Effector CD4-positive, alpha-beta T cell (primary cell): ENCODE results near the gene CSNK1D.
"Not testable (repeated sequence)": the region's sequence is repeated elsewhere in the genome, so short reads cannot be mapped to it uniquely, and the experiment has no call there.

Experiments used
- DNase-seq: peaks from one replicate; pipeline ENCODE4 v3.0.0-alpha.2; 2020

The CSNK1D gene

GRCh38 chr17:82272495-82273326 lies 789 bp downstream of the CSNK1D start:
- DNase-seq, result no peak

- no peak for DNase-seq
Measured at GRCh38 chr17:82271401-82271800, 2.1 kb downstream of the CSNK1D start.

- no peak for DNase-seq
Measured at GRCh38 chr17:82270651-82271050, 2.8 kb downstream of the CSNK1D start.

GRCh38 chr17:82269882-82270500 lies 3.5 kb downstream of the CSNK1D start:
- no peak for DNase-seq

- no peak for DNase-seq
Measured at GRCh38 chr17:82269138-82269881, 4.2 kb downstream of the CSNK1D start.

- DNase-seq, result no peak
Measured at GRCh38 chr17:82267575-82268379, 5.7 kb downstream of the CSNK1D start.

- no peak for DNase-seq
Measured at GRCh38 chr17:82266142-82266541, 7.4 kb downstream of the CSNK1D start.

- no peak for DNase-seq
Measured at GRCh38 chr17:82263641-82264040, 9.9 kb downstream of the CSNK1D start.

- DNase-seq, result no peak
Measured at GRCh38 chr17:82262344-82262743, 11.2 kb downstream of the CSNK1D start.

GRCh38 chr17:82259972-82260961 lies 13.2 kb downstream of the CSNK1D start:
- not testable (repeated sequence) for DNase-seq

GRCh38 chr17:82258555-82258954 lies 14.9 kb downstream of the CSNK1D start:
- no peak for DNase-seq

GRCh38 chr17:82257473-82257872 lies 16.0 kb downstream of the CSNK1D start:
- peak; percentile 42 for DNase-seq

GRCh38 chr17:82256242-82256885 lies 17.1 kb downstream of the CSNK1D start:
- no peak for DNase-seq

- no peak for DNase-seq
Measured at GRCh38 chr17:82255402-82255972, 18.0 kb downstream of the CSNK1D start.

GRCh38 chr17:82254746-82255145 lies 18.8 kb downstream of the CSNK1D start:
- not testable (repeated sequence) for DNase-seq

- DNase-seq, result not testable (repeated sequence)
Measured at GRCh38 chr17:82254096-82254495, 19.4 kb downstream of the CSNK1D start.

GRCh38 chr17:82253179-82253544 lies 20.3 kb downstream of the CSNK1D start:
- DNase-seq, result no peak

- DNase-seq, result no peak
Measured at GRCh38 chr17:82252511-82253178, 20.9 kb downstream of the CSNK1D start.

GRCh38 chr17:82250868-82251500 lies 22.5 kb downstream of the CSNK1D start:
- DNase-seq, result no peak
